Stimulated activated CD4-positive, alpha-beta T cell treated with anti-CD3 and anti-CD28 coated beads, Interleukin-12 subunit alpha, Interleukin-12 subunit beta, amount 100 ng/mL, for 24 hours (primary cell): ENCODE results near the gene C1orf174.
"Not testable (repeated sequence)": the region's sequence is repeated elsewhere in the genome, so short reads cannot be mapped to it uniquely, and the experiment has no call there.

Experiments
- DNase-seq, 2 experiments: peaks; one replicate each; pipeline ENCODE4 v3.0.0-alpha.2; 2020; ENCODE audit warnings: low read depth in 2 of 2

C1orf174 gene

GRCh38 chr1:3925762-3926161, 25.7 kb upstream of the C1orf174 start:
- no peak for DNase-seq

DNA sequence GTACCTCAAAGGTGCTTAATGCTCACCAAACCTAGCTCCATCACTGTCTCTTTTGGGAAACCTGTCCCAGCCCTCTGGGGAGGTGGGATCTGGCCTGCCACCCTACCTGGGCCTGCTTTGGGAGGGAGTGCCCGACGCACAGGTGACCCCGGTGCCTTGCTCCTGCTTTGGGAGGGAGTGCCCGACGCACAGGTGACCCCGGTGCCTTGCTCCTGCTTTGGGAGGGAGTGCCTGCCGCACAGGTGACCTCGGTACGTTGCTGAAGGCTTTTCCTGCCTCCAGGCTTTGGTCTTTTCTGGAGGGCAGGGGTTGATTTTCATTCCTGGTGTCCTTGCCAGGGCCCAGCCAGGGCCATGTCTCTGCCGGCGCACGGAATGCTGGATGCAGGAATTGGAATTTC, 25.2 kb upstream of the C1orf174 start:
- DNase-seq = no peak

DNA sequence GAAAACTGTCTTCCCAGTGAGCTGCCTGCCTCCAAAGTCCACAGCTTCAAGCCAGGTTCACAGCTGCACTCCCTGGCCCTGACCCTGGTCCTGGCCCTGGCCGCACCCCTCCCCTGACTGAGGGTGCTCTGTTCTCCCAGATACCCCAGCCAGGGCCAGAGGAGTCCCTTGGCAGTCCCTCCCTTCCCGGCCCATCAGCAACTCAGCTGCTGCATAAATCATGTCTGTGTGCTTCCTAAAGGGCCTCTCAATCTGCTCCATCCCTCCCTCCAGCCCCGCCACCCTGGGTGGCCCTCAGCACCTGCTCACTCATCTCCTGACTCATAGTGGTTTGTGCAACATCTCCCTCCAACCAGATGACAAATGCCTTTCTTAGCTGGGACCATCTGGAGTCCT, 24.8 kb upstream of the C1orf174 start:
- DNase-seq = no peak

- DNase-seq = no peak
Observed at GRCh38 chr1:3924186-3924824, 24.2 kb upstream of the C1orf174 start.

- no peak for DNase-seq
Observed at GRCh38 chr1:3923378-3924185, 23.5 kb upstream of the C1orf174 start.

DNA sequence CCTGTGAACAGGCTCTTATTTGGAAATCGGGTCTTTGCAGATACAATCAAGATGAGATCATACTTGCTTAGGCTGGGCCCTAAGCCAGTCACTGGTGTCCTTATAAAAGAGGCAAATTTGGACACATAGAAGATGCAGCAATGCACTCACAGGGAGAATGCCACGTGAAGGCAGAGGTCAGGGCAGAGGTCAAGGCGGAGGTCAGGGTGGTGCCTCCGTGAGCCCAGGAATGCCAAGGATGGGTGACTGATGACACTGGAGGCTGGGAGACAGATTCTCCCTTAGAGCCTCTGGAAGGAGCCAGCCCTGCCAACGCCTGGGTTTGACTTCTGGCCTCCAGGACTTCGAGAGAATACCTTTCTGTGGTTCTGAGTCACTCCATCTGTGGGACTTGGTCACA, 22.8 kb upstream of the C1orf174 start:
- DNase-seq = no peak

DNA sequence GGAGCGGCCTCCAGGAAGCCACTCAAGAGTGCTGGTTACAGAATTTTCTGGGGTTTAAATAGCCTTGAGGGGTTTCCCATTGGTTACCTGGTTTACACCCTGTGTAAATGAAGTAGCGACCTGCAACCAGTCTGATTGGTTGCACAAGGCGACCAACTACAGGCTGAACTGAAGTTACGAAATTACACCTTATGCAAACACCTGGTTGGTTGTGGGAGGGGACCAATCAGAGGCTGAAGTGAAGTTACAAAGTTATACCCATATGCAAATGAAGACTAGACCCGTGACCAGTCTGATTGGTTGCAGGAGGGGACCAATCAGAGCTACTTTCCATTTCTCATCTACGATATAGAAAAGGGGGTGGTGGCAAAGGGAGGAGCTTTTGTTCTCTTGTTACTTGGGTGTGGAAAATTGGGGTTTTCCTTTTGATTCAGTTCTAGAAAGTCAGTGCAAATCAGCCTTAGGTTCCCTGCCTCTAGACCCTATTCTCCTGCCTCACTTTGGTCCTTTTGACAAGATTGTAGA, 22.2 kb upstream of the C1orf174 start:
- DNase-seq = no peak

- no peak for DNase-seq
Observed at GRCh38 chr1:3921765-3922164, 21.7 kb upstream of the C1orf174 start.

- DNase-seq = no peak
Observed at GRCh38 chr1:3919706-3920105, 19.6 kb upstream of the C1orf174 start.

DNA sequence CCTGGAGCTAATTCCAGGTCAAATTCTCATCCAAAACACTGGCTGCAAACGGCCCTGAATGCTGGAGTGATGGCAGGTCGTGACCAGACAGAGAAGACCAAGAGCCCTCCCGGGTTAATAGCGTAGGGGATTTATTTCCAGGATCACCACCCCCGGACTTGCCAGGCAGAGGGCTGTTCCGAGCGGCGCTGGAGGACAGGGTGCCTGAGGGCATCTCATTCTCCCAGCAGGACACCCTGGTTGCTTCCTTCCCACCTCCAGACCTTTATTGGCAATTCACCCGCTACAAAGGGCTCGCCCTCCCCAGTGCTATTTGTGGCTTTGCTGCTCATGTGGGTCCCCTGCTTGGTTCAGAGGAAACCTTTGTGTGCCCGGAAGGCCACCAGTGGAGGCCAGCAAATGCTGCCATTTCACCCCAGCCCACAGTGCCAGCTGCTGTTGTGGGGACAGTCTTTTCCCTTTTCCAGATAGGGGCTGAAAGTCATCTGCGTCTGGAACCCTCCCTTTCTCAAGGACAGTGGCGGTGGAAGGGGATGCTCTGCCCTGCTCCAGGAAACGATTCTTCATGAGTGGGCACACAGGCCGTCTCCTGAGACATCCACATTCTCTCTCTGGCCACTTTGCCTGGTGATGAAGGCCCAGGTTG, 19.0 kb upstream of the C1orf174 start:
- DNase-seq = no peak

DNA sequence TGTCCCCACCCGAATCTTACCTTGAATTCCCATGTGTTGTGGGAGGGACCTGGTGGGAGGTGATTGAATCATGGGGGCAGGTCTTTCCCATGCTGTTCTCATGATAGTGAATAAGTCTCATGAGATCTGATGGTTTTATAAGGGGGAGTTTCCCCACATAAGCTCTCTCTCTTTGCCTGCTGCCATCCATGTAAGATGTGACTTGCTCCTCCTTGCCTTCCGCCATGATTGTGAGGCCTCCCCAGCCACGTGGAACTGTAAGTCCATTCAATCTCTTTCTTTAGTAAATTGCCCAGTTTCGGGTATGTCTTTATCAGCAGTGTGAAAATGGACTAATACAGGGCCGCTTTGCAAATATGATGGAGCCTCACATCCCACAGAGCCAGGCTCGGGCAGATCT, 18.3 kb upstream of the C1orf174 start:
- not testable (repeated sequence) for DNase-seq

GRCh38 chr1:3917761-3918160, 17.7 kb upstream of the C1orf174 start:
- DNase-seq = no peak

DNA sequence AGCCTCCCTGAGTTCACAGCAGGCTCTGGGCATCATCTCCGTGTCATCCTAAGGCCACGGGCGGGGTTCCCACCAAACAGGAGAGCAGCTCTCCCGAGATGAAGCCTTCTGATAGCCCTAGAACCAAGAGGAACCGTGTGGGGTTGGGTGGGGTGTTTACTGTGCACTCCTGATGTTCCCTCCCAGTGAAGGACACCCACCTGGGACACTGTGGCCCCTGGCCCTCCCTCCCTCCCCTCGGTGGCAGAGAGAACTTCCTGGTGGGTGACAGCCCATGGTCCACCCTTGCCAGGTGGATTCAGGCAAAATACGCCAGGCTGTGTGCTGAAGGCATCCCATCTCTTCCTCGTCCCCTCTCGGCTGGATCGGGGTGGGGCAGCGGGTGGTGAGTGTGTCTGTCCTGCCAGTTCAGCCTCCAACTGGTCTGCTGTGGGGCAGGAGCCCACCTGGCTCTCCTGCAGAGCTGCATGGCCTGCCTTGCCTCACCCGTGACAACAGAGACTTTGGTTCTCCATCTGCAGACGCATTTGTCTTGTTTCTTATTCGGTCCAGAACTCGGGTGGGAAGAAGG, 15.6 kb upstream of the C1orf174 start:
- no peak for DNase-seq

GRCh38 chr1:3914911-3915310, 14.8 kb upstream of the C1orf174 start:
- DNase-seq = no peak

GRCh38 chr1:3914331-3914851, 14.3 kb upstream of the C1orf174 start:
- no peak for DNase-seq

DNA sequence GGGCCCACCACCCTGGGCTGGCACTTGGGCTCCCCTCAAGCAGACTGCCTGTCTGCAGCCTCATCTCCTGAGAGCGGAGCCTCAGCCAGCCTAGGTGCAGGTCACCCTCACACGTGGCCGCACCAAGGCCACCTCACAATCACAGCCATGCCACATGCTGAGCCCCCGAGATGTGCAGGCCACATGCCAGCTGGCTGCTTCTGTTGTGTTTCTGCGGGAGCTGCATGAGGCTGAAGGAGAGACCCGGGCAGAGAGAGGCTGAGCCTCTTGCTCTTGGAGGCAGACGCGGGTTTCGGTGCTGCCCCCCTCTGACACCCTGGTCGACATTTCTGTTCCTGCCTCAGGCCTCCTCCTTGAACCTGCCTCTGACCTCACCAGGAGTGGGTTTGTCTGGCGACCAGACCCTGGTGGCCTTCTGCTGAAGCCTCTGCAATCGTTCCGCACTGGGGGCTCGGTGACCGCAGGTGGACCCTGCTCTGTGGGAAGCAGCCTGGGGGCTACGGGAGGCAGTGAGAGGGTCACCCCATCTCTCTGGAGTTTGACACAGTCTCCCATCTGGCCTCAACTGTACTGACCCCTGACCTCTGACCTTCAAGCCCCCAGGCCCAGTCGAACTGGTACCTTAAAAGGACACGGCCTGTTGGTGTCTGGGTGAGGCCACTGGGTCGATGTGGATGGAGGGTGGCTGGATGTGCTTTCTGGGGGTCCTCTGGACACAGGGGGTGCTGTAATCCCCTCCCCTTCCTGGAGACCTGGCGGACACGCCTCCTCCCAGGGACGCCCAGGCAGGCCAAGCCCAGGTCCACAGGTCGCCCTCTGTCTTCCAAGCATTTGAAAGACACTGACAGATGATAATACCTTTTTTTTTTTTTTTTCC, 13.0 kb upstream of the C1orf174 start:
- DNase-seq = no peak

DNA sequence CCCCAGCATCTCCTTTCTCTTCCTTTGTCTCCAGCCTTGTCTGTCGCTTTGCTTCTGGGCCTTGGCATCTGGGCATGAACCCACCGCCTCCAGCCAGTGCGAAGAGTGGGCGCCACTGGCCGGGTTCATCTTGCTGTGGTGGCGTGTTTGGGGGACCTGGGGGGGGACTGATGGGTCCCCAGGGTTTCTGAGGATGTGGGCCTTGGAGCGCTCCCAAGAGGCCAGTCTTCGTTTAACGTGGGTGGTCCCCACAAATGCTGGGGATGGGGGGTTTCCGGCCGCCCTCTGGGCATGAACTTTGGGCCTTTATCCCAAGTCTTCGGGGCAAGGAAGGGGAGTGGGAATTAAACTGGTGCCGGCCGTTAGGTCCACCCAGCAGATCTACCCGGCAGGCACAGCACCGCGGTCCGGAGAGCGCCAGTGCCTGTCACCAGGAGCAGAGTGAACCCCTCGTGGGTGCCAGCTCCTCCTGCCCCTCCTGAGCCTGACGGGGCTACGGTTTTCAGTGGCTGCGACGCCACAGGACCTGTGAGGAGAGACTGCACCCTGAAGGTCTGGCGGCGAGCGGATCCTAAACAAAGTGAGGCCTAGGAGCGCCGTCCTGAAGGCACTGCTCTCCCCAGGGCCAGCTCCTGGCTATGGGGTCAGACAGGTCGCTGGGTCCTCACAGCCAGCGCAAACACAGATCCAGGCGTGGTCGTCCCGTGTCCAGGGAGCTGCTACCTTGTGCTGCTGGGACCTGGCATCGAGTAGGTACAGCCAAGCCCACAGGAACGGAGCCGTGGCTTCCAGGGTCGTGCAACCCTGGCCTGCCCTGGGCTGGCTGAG, 12.1 kb upstream of the C1orf174 start:
- no peak for DNase-seq

- DNase-seq = peak; percentile 57 to 75
Observed at GRCh38 chr1:3910857-3911845, 11.1 kb upstream of the C1orf174 start.
